ENCODE data around the gene LSM7.
A peak's percentile ranks its signal among the peaks of the same experiment; 100 is the strongest.

LSM7 gene

GRCh38 chr19:2278459-2279158, 49.8 kb downstream of the LSM7 start:
- DNase-seq (ENCODE audit: low spot score) = no peak

- DNase-seq (ENCODE audit: low spot score) = no peak
Measured at GRCh38 chr19:2277138-2277537, 51.2 kb downstream of the LSM7 start.

GRCh38 chr19:2276429-2276986, 51.9 kb downstream of the LSM7 start:
- DNase-seq (ENCODE audit: low spot score) = no peak

GRCh38 chr19:2275588-2276428, 52.6 kb downstream of the LSM7 start:
- no peak for DNase-seq (ENCODE audit: low spot score)

GRCh38 chr19:2274931-2275535, 53.4 kb downstream of the LSM7 start:
- DNase-seq (ENCODE audit: low spot score) = peak; percentile 78

- DNase-seq (ENCODE audit: low spot score) = no peak
Measured at GRCh38 chr19:2274185-2274711, 54.1 kb downstream of the LSM7 start.

GRCh38 chr19:2273356-2274184, 54.8 kb downstream of the LSM7 start:
- peak; percentile 89 for DNase-seq (ENCODE audit: low spot score)

All from GM03348 (cell line).